Effector memory CD8-positive, alpha-beta T cell (primary cell): ENCODE measurements around the gene PADI2.

Experiments
- ATAC-seq: fragments of 150-1000 bp; cut with Tn5 transposase; replicated peaks from 2 replicates; pipeline ENCODE4 v1.10.0; 2021; ENCODE audit warnings: mild to moderate bottlenecking, moderate library complexity
- DNase-seq, 3 experiments: peaks; one replicate each; pipeline ENCODE4 v3.0.0; 2021
- H3K27ac Mint-ChIP-seq, 2 donors: one replicate each; pipeline ENCODE4 v1.8.0; 2022; ENCODE audit warnings: mild to moderate bottlenecking in 2 of 2, mixed read lengths in 2 of 2, moderate library complexity in 2 of 2
- H3K27me3 Mint-ChIP-seq, 2 donors: one replicate each; pipeline ENCODE4 v1.8.0; 2022; ENCODE audit warnings: mixed read lengths in 2 of 2
- H3K36me3 Mint-ChIP-seq: one replicate; pipeline ENCODE4 v1.8.0; 2022; ENCODE audit warnings: mild to moderate bottlenecking, moderate library complexity, mixed read lengths; ENCODE audit not compliant: insufficient read depth
- H3K4me1 Mint-ChIP-seq, 2 donors: one replicate each; pipeline ENCODE4 v1.8.0; 2022; ENCODE audit warnings: low read depth in 2 of 2, mixed read lengths in 2 of 2
- H3K4me3 Mint-ChIP-seq, 2 donors: one replicate each; pipeline ENCODE4 v1.8.0; 2022; ENCODE audit warnings: mild to moderate bottlenecking in 2 of 2, mixed read lengths in 2 of 2, moderate library complexity in 2 of 2
- H3K9me3 Mint-ChIP-seq, 2 donors: one replicate each; pipeline ENCODE4 v1.8.0; 2022; ENCODE audit warnings: mixed read lengths in 2 of 2

Gene PADI2

GRCh38 chr1:17097787-17098186, 21.5 kb downstream of the PADI2 start:
- peaks cover 18 to 40% of the 10 kb centered on the region in 2 donors for H3K27me3 Mint-ChIP-seq
- no peak overlapping the region for H3K4me3 Mint-ChIP-seq
- peaks cover 2% of the 10 kb centered on the region for H3K36me3 Mint-ChIP-seq
- DNase-seq, result no peak
- ATAC-seq, result no peak
- H3K4me1 Mint-ChIP-seq, result peaks cover 0 to 1% of the 10 kb centered on the region in 2 donors
- H3K9me3 Mint-ChIP-seq, result no peaks in the 10 kb centered on the region
- H3K27ac Mint-ChIP-seq, result no peak overlapping the region

- no peak overlapping the region for H3K27ac Mint-ChIP-seq
Measured at GRCh38 chr1:17097147-17097546, 22.1 kb downstream of the PADI2 start.

GRCh38 chr1:17096584-17096983, 22.7 kb downstream of the PADI2 start:
- no peak for ATAC-seq
- Mint-ChIP-seq H3K27ac (no peak overlapping the region), H3K4me1 (peaks cover 0 to 1% of the 10 kb centered on the region in 2 donors)

More at GRCh38 chr1:17097147-17097546, 22.1 kb downstream of the PADI2 start:
- H3K27me3 Mint-ChIP-seq, result peaks cover 18 to 36% of the 10 kb centered on the region in 2 donors
- no peaks in the 10 kb centered on the region for H3K9me3 Mint-ChIP-seq
- H3K36me3 Mint-ChIP-seq, result peaks cover 2% of the 10 kb centered on the region
- no peak for DNase-seq
- H3K4me3 Mint-ChIP-seq, result no peak overlapping the region
- peaks cover 0 to 1% of the 10 kb centered on the region in 2 donors for H3K4me1 Mint-ChIP-seq
- ATAC-seq, result no peak

GRCh38 chr1:17095141-17095540, 24.1 kb downstream of the PADI2 start:
- Mint-ChIP-seq H3K27me3 (peaks cover 21 to 38% of the 10 kb centered on the region in 2 donors), H3K27ac (no peak overlapping the region), H3K4me1 (peaks cover 0 to 1% of the 10 kb centered on the region in 2 donors), H3K9me3 (no peaks in the 10 kb centered on the region), H3K36me3 (peaks cover 2% of the 10 kb centered on the region), H3K4me3 (no peak overlapping the region)
- DNase-seq (no peak), ATAC-seq (no peak)

More at GRCh38 chr1:17096584-17096983, 22.7 kb downstream of the PADI2 start:
- Mint-ChIP-seq H3K4me3 (no peak overlapping the region), H3K36me3 (peaks cover 2% of the 10 kb centered on the region), H3K9me3 (no peaks in the 10 kb centered on the region), H3K27me3 (peaks cover 19 to 33% of the 10 kb centered on the region in 2 donors)
- DNase-seq, result no peak

GRCh38 chr1:17094664-17095063, 24.6 kb downstream of the PADI2 start:
- peaks cover 25 to 43% of the 10 kb centered on the region in 2 donors for H3K27me3 Mint-ChIP-seq
- ATAC-seq (no peak), DNase-seq (no peak)
- H3K36me3 Mint-ChIP-seq, result peaks cover 2% of the 10 kb centered on the region
- no peak overlapping the region for H3K4me3 Mint-ChIP-seq
- H3K4me1 Mint-ChIP-seq, result peaks cover 0 to under 1% of the 10 kb centered on the region in 2 donors
- H3K27ac Mint-ChIP-seq, result no peak overlapping the region
- no peaks in the 10 kb centered on the region for H3K9me3 Mint-ChIP-seq

- no peaks in the 10 kb centered on the region for H3K9me3 Mint-ChIP-seq
- no peaks in the 10 kb centered on the region for H3K4me1 Mint-ChIP-seq
- H3K4me3 Mint-ChIP-seq, result no peak overlapping the region
- DNase-seq (no peak), ATAC-seq (no peak)
- no peak overlapping the region for H3K27ac Mint-ChIP-seq
- H3K27me3 Mint-ChIP-seq, result peaks cover 21 to 47% of the 10 kb centered on the region in 2 donors
- peaks cover 2% of the 10 kb centered on the region for H3K36me3 Mint-ChIP-seq
Measured at GRCh38 chr1:17093822-17094393, 25.3 kb downstream of the PADI2 start.

GRCh38 chr1:17091252-17091651, 28.0 kb downstream of the PADI2 start:
- H3K4me1 Mint-ChIP-seq, result peaks cover 0 to 2% of the 10 kb centered on the region in 2 donors
- peaks cover 22 to 47% of the 10 kb centered on the region in 2 donors for H3K27me3 Mint-ChIP-seq
- H3K9me3 Mint-ChIP-seq, result no peaks in the 10 kb centered on the region
- H3K4me3 Mint-ChIP-seq, result no peak overlapping the region
- H3K27ac Mint-ChIP-seq, result no peak overlapping the region
- ATAC-seq (no peak), DNase-seq (no peak)
- H3K36me3 Mint-ChIP-seq, result peaks cover 5% of the 10 kb centered on the region

- H3K36me3 Mint-ChIP-seq, result peaks cover 5% of the 10 kb centered on the region
Measured at GRCh38 chr1:17089506-17089905, 29.7 kb downstream of the PADI2 start.

GRCh38 chr1:17086751-17087150, 32.5 kb downstream of the PADI2 start:
- Mint-ChIP-seq H3K27me3 (peaks cover 45 to 77% of the 10 kb centered on the region in 2 donors), H3K4me1 (peaks cover 0 to 3% of the 10 kb centered on the region in 2 donors), H3K36me3 (peaks cover 3% of the 10 kb centered on the region), H3K9me3 (no peaks in the 10 kb centered on the region), H3K4me3 (no peak overlapping the region), H3K27ac (no peak overlapping the region)
- DNase-seq (no peak), ATAC-seq (no peak)

More at GRCh38 chr1:17089506-17089905, 29.7 kb downstream of the PADI2 start:
- Mint-ChIP-seq H3K4me3 (no peak overlapping the region), H3K27ac (no peak overlapping the region), H3K27me3 (peaks cover 36 to 56% of the 10 kb centered on the region in 2 donors), H3K9me3 (no peaks in the 10 kb centered on the region), H3K4me1 (peaks cover 0 to 3% of the 10 kb centered on the region in 2 donors)
- ATAC-seq (no peak), DNase-seq (no peak)

GRCh38 chr1:17084787-17085186, 34.5 kb downstream of the PADI2 start:
- Mint-ChIP-seq H3K4me1 (peaks cover 0 to 3% of the 10 kb centered on the region in 2 donors), H3K4me3 (no peak overlapping the region), H3K27me3 (peaks cover 33 to 60% of the 10 kb centered on the region in 2 donors), H3K9me3 (no peaks in the 10 kb centered on the region), H3K27ac (no peak overlapping the region), H3K36me3 (peaks cover 3% of the 10 kb centered on the region)
- no peak for ATAC-seq
- no peak for DNase-seq

- Mint-ChIP-seq H3K9me3 (no peaks in the 10 kb centered on the region), H3K4me3 (no peak overlapping the region), H3K27me3 (peaks cover 27 to 49% of the 10 kb centered on the region in 2 donors), H3K36me3 (peaks cover 5% of the 10 kb centered on the region), H3K27ac (no peak overlapping the region), H3K4me1 (peaks cover 0 to 2% of the 10 kb centered on the region in 2 donors)
- ATAC-seq (no peak), DNase-seq (no peak)
Measured at GRCh38 chr1:17082761-17083160, 36.5 kb downstream of the PADI2 start.

- Mint-ChIP-seq H3K9me3 (no peaks in the 10 kb centered on the region), H3K4me3 (no peak overlapping the region), H3K36me3 (peaks cover 2% of the 10 kb centered on the region), H3K4me1 (peaks cover 0 to 1% of the 10 kb centered on the region in 2 donors), H3K27ac (no peak overlapping the region), H3K27me3 (peaks cover 24 to 41% of the 10 kb centered on the region in 2 donors)
- no peak for DNase-seq
- ATAC-seq, result no peak
Measured at GRCh38 chr1:17081439-17081838, 37.8 kb downstream of the PADI2 start.

- peaks cover 2% of the 10 kb centered on the region for H3K36me3 Mint-ChIP-seq
- no peak for DNase-seq
- no peak overlapping the region for H3K4me3 Mint-ChIP-seq
- H3K27ac Mint-ChIP-seq, result no peak overlapping the region
- H3K27me3 Mint-ChIP-seq, result peaks cover 18 to 35% of the 10 kb centered on the region in 2 donors
- H3K9me3 Mint-ChIP-seq, result no peaks in the 10 kb centered on the region
- peaks cover 0 to 1% of the 10 kb centered on the region in 2 donors for H3K4me1 Mint-ChIP-seq
- no peak for ATAC-seq
Measured at GRCh38 chr1:17080880-17081279, 38.4 kb downstream of the PADI2 start.

GRCh38 chr1:17080085-17080759, 39.0 kb downstream of the PADI2 start:
- peaks cover 12 to 29% of the 10 kb centered on the region in 2 donors for H3K27me3 Mint-ChIP-seq
- peaks cover 2% of the 10 kb centered on the region for H3K36me3 Mint-ChIP-seq
- ATAC-seq (no peak), DNase-seq (no peak)
- H3K27ac Mint-ChIP-seq, result no peak overlapping the region
- H3K4me1 Mint-ChIP-seq, result peaks cover 0 to 1% of the 10 kb centered on the region in 2 donors
- H3K9me3 Mint-ChIP-seq, result no peaks in the 10 kb centered on the region
- H3K4me3 Mint-ChIP-seq, result no peak overlapping the region
